HepG2 (cell line): ENCODE results near the gene NDRG2. TPM values are rescaled to one million over a fixed set of nuclear protein-coding genes. Genes with fewer than 3 reads are reported as not detected.

Source experiments
- ARID2 ChIP-seq: sonication (generic); formaldehyde crosslinking; IDR thresholded peaks from 2 replicates; pipeline ENCODE4 v1.8.1; 2022; ENCODE audit warnings: mild to moderate bottlenecking, missing genetic modification reagents, borderline replicate concordance
- BATF2 ChIP-seq: sonication (generic); formaldehyde crosslinking; IDR thresholded peaks from 2 replicates; pipeline ENCODE4 v1.8.0; 2022; ENCODE audit warnings: mild to moderate bottlenecking, missing genetic modification reagents, moderate library complexity
- CSRNP2 ChIP-seq: sonication (generic); formaldehyde crosslinking; conservative IDR thresholded peaks from 2 replicates; pipeline ENCODE4 v1.8.0; 2022; ENCODE audit warnings: low read depth, missing genetic modification reagents
- EZH2 ChIP-seq: conservative IDR thresholded peaks from 2 replicates; pipeline ENCODE4 v1.6.1; 2012; ENCODE audit warnings: mild to moderate bottlenecking, low read depth, low read length, moderate library complexity
- FOXK1 ChIP-seq: sonication (generic); formaldehyde crosslinking; IDR thresholded peaks from 2 replicates; pipeline ENCODE4 v1.4.0; 2020; ENCODE audit warnings: low read depth, missing genetic modification reagents, borderline replicate concordance
- GFI1 ChIP-seq: sonication (generic); formaldehyde crosslinking; IDR thresholded peaks from 2 replicates; pipeline ENCODE4 v1.5.0; 2020; ENCODE audit warnings: missing genetic modification reagents, mild to moderate bottlenecking, borderline replicate concordance
- HOXA3 ChIP-seq: sonication (generic); formaldehyde crosslinking; IDR thresholded peaks from 2 replicates; pipeline ENCODE4 v1.5.0; 2020; ENCODE audit warnings: missing genetic modification reagents
- HOXA9 ChIP-seq: sonication (generic); formaldehyde crosslinking; IDR thresholded peaks from 2 replicates; pipeline ENCODE4 v1.8.1; 2022; ENCODE audit warnings: missing genetic modification reagents, mild to moderate bottlenecking, moderate library complexity, borderline replicate concordance
- IKZF1 ChIP-seq: fragments of 450-650 bp; IDR thresholded peaks from 2 replicates; pipeline ENCODE4 v1.7.1; 2016
- PBX2 ChIP-seq: IDR thresholded peaks from 2 replicates; pipeline ENCODE4 v1.6.1; 2016; ENCODE audit warnings: control low read depth
- POLR2G ChIP-seq: fragments of 200-400 bp; formaldehyde crosslinking; IDR thresholded peaks from 2 replicates; pipeline ENCODE4 v1.6.1; 2018; ENCODE audit warnings: mild to moderate bottlenecking, low read depth, low read length, moderate library complexity
- RARA ChIP-seq: IDR thresholded peaks from 2 replicates; pipeline ENCODE4 v1.6.1; 2016; ENCODE audit warnings: missing genetic modification reagents, missing compliant biosample characterization
- RARG ChIP-seq: sonication (generic); formaldehyde crosslinking; IDR thresholded peaks from 2 replicates; pipeline ENCODE4 v1.4.0; 2020; ENCODE audit warnings: low read depth, mild to moderate bottlenecking, missing genetic modification reagents
- REL ChIP-seq: sonication (generic); formaldehyde crosslinking; conservative IDR thresholded peaks from 2 replicates; pipeline ENCODE4 v1.8.0; 2022; ENCODE audit warnings: mild to moderate bottlenecking, missing genetic modification reagents, moderate library complexity
- RNF2 ChIP-seq: fragments of 450-650 bp; conservative IDR thresholded peaks from 2 replicates; pipeline ENCODE4 v1.6.1; 2016; ENCODE audit warnings: low read depth
- TMF1 ChIP-seq: sonication (generic); formaldehyde crosslinking; IDR thresholded peaks from 2 replicates; pipeline ENCODE4 v1.8.1; 2022; ENCODE audit warnings: low read depth, missing genetic modification reagents
- ZBTB7A ChIP-seq: sonication (generic); formaldehyde crosslinking; IDR thresholded peaks from 2 replicates; pipeline ENCODE4 v1.8.0; 2022; ENCODE audit warnings: mild to moderate bottlenecking, missing genetic modification reagents
- ZNF121 ChIP-seq: sonication (generic); formaldehyde crosslinking; IDR thresholded peaks from 2 replicates; pipeline ENCODE4 v1.5.0; 2020; ENCODE audit warnings: mild to moderate bottlenecking, missing genetic modification reagents
- ZNF251 ChIP-seq: sonication (generic); formaldehyde crosslinking; IDR thresholded peaks from 2 replicates; pipeline ENCODE4 v1.9.0; 2021; ENCODE audit warnings: mild to moderate bottlenecking, missing genetic modification reagents
- ZNF354B ChIP-seq: sonication (generic); formaldehyde crosslinking; IDR thresholded peaks from 2 replicates; pipeline ENCODE4 v1.8.0; 2022; ENCODE audit warnings: mild to moderate bottlenecking, missing genetic modification reagents
- ZNF747 ChIP-seq: sonication (generic); formaldehyde crosslinking; IDR thresholded peaks from 2 replicates; pipeline ENCODE4 v1.8.1; 2023; ENCODE audit warnings: missing genetic modification reagents, mild to moderate bottlenecking, borderline replicate concordance
- ZNF761 ChIP-seq: sonication (generic); formaldehyde crosslinking; conservative IDR thresholded peaks from 2 replicates; pipeline ENCODE4 v1.4.0; 2020; ENCODE audit warnings: mild to moderate bottlenecking, missing genetic modification reagents
- ZNF784 ChIP-seq: sonication (generic); formaldehyde crosslinking; IDR thresholded peaks from 2 replicates; pipeline ENCODE4 v1.5.1; 2020; ENCODE audit warnings: missing genetic modification reagents, mild to moderate bottlenecking, borderline replicate concordance
- polyA plus RNA-seq, 8 experiments: library from polyadenylated mRNA; depleted of rRNA in 3 of 8; stranded (reverse) in 7 of 8; unstranded in 1 of 8; fragments of >200 nt; fragmentation: Illumina TruSeq in 4 of 8; extraction: Trizol in 4 of 8; gene quantifications; 2 replicates each; pipeline versions ENCODE4 v1.2.1 to v1.2.3, GENCODE V29; 2011 to 2016; ENCODE audit warnings: low read depth in 4 of 8, missing spikeins in 1 of 8, mixed read lengths in 1 of 8; ENCODE audit not compliant: insufficient read depth in 1 of 8
- total RNA-seq, 5 experiments: library from RNA; depleted of rRNA; stranded (reverse); fragments of >200 nt; fragmentation: Illumina TruSeq; extraction: Trizol; gene quantifications; 2 replicates each; pipeline ENCODE4 v1.2.3, GENCODE V29; 2016; ENCODE audit warnings: low read depth in 1 of 5

Gene NDRG2
- total and polyA plus RNA-seq, 2 of the 13 experiments (the other 11 are each of a cell fraction or from before 2014, with no cell fraction given), result 27.2 to 189 TPM

GRCh38 chr14:21070083-21070609, 45.3 kb upstream of the NDRG2 start, which contains the start of gene ARHGEF40 (continued):
- no peak for TF ChIP-seq ARID2
- no peak for TF ChIP-seq EZH2
- TF ChIP-seq ZBTB7A (CRISPR knock-in tag), result no peak
- no peak for TF ChIP-seq RARA (CRISPR knock-in tag)
- no peak for TF ChIP-seq REL (CRISPR knock-in tag)
- TF ChIP-seq RNF2, result no peak
- TF ChIP-seq ZNF761 (CRISPR knock-in tag), result no peak
- no peak for TF ChIP-seq HOXA3
- TF ChIP-seq ZNF747, result no peak
- TF ChIP-seq CSRNP2 (CRISPR knock-in tag), result no peak
- TF ChIP-seq FOXK1, result no peak
- TF ChIP-seq RARG (CRISPR knock-in tag), result no peak
- TF ChIP-seq ZNF354B, result no peak
- TF ChIP-seq PBX2 (CRISPR knock-in tag), result no peak
- no peak for TF ChIP-seq ZNF251 (CRISPR knock-in tag)
- TF ChIP-seq POLR2G, result 0 out of 2 replicates have a peak, but pooled peaks have one; percentile 0
- no peak for TF ChIP-seq BATF2 (CRISPR knock-in tag)
- TF ChIP-seq ZNF121 (CRISPR knock-in tag), result no peak; the same call in 1 of the 2 replicates
- TF ChIP-seq IKZF1, result no peak
- no peak for TF ChIP-seq GFI1 (CRISPR knock-in tag)
- TF ChIP-seq HOXA9, result no peak
- peak; percentile 89; the same call in 1 of the 2 replicates for TF ChIP-seq ZNF784 (CRISPR knock-in tag)
- TF ChIP-seq TMF1, result 0 out of 2 replicates have a peak, but pooled peaks have one; percentile 83
